ENCODE results near the gene PIP4K2A. TPM values are rescaled to one million over a fixed set of nuclear protein-coding genes. Genes with fewer than 3 reads are reported as not detected.

Gene PIP4K2A
- total RNA-seq, 2 experiments from 2014 or later = 108 to 115 TPM

GRCh38 chr10:22633106-22633505 is 81.3 kb downstream of the PIP4K2A start:
- H3K4me3 Mint-ChIP-seq = no peak overlapping the region
- H3K9me3 Mint-ChIP-seq = peaks cover 13% of the 10 kb centered on the region
- intact Hi-C loops (cut with micrococcal nuclease) = loop anchor here (5.0 kb wide), 1 partner anchor 49 kb away; no protein-coding TSS in a partner anchor
- H3K27ac Mint-ChIP-seq = peak overlapping the region; percentile 90
- peaks cover 88% of the 10 kb centered on the region for H3K4me1 Mint-ChIP-seq (ENCODE audit: low read depth)
- CTCF ChIA-PET = interaction anchor here (0.9 to 7.0 kb wide), 6 partner anchors 9 to 59 kb away, joined by 3 to 32 read pairs (median 4); no protein-coding TSS in a partner anchor
- H3K36me3 Mint-ChIP-seq (ENCODE audit: low read depth) = peaks cover 45% of the 10 kb centered on the region
- H3K27me3 Mint-ChIP-seq = no peaks in the 10 kb centered on the region
- DNase-seq = no peak
- no peak for ATAC-seq
- no peak for TF ChIP-seq CTCF (IDR thresholded peaks at IDR 0.05)
- POLR2A ChIA-PET = interaction anchor here (1.1 to 5.7 kb wide), 3 partner anchors 10 to 50 kb away, joined by 5 to 48 read pairs (median 7); no protein-coding TSS in a partner anchor

- Mint-ChIP-seq H3K27ac (peak overlapping the region; percentile 95), H3K9me3 (peaks cover 7% of the 10 kb centered on the region), H3K27me3 (no peaks in the 10 kb centered on the region), H3K36me3 (ENCODE audit: low read depth) (peaks cover 38% of the 10 kb centered on the region), H3K4me3 (peak overlapping the region; percentile 67), H3K4me1 (ENCODE audit: low read depth) (peaks cover 89% of the 10 kb centered on the region)
- ChIA-PET POLR2A (interaction anchor here (1.0 to 5.7 kb wide), 9 partner anchors 8 to 196 kb away, joined by 3 to 48 read pairs (median 5); no protein-coding TSS in a partner anchor), CTCF (interaction anchor here (0.6 to 7.0 kb wide), 7 partner anchors 11 to 57 kb away, joined by 3 to 32 read pairs (median 4); no protein-coding TSS in a partner anchor)
- intact Hi-C loops (cut with micrococcal nuclease) = loop anchor here (5.0 kb wide), 1 partner anchor 51 kb away; no protein-coding TSS in a partner anchor
- no peak for ATAC-seq
- no peak for TF ChIP-seq CTCF (IDR thresholded peaks at IDR 0.05)
- DNase-seq = no peak
Observed at GRCh38 chr10:22631646-22632278, 82.6 kb downstream of the PIP4K2A start.

GRCh38 chr10:22631185-22631584 is 83.2 kb downstream of the PIP4K2A start:
- no peak for TF ChIP-seq CTCF (IDR thresholded peaks at IDR 0.05)
- Mint-ChIP-seq H3K27ac (peak overlapping the region; percentile 95), H3K4me3 (peak overlapping the region; percentile 67), H3K27me3 (no peaks in the 10 kb centered on the region), H3K4me1 (ENCODE audit: low read depth) (peaks cover 89% of the 10 kb centered on the region), H3K9me3 (peaks cover 4% of the 10 kb centered on the region), H3K36me3 (ENCODE audit: low read depth) (peaks cover 34% of the 10 kb centered on the region)
- ATAC-seq = no peak
- DNase-seq = no peak
- CTCF ChIA-PET = interaction anchor here (1.5 to 7.0 kb wide), 4 partner anchors 11 to 17 kb away, joined by 4 to 32 read pairs (median 12); no protein-coding TSS in a partner anchor
- intact Hi-C loops (cut with micrococcal nuclease) = loop anchor here (5.0 kb wide), 1 partner anchor 51 kb away; no protein-coding TSS in a partner anchor
- POLR2A ChIA-PET = interaction anchor here (0.6 to 5.7 kb wide), 17 partner anchors 8 to 195 kb away, joined by 3 to 48 read pairs (median 5); no protein-coding TSS in a partner anchor

- H3K4me1 Mint-ChIP-seq (ENCODE audit: low read depth) = peaks cover 90% of the 10 kb centered on the region
- CTCF ChIA-PET = interaction anchor here (1.0 to 7.0 kb wide), 12 partner anchors 10 to 56 kb away, joined by 3 to 32 read pairs (median 4); no protein-coding TSS in a partner anchor
- no peaks in the 10 kb centered on the region for H3K27me3 Mint-ChIP-seq
- DNase-seq (peak; percentile 64), ATAC-seq (peak; percentile 76)
- POLR2A ChIA-PET = interaction anchor here (0.6 to 5.7 kb wide), 16 partner anchors 9 to 194 kb away, joined by 3 to 48 read pairs (median 5); no protein-coding TSS in a partner anchor
- intact Hi-C loops (cut with micrococcal nuclease) = loop anchor here (1.0 to 5.0 kb wide), 2 partner anchors 16 to 52 kb away; no protein-coding TSS in a partner anchor
- peaks cover 29% of the 10 kb centered on the region for H3K36me3 Mint-ChIP-seq (ENCODE audit: low read depth)
- TF ChIP-seq CTCF (IDR thresholded peaks at IDR 0.05) = no peak
- H3K4me3 Mint-ChIP-seq = peak overlapping the region; percentile 67
- peak overlapping the region; percentile 95 for H3K27ac Mint-ChIP-seq
- peaks cover 3% of the 10 kb centered on the region for H3K9me3 Mint-ChIP-seq
Observed at GRCh38 chr10:22630234-22631174, 83.9 kb downstream of the PIP4K2A start.

Data from activated CD8-positive, alpha-beta T cell treated with anti-CD3 and anti-CD28 coated beads for 36 hours (primary cell).